Neural cell (in vitro differentiated cells): ENCODE results near the gene CCDC112.

Experiments used
- EP300 ChIP-seq: fragments of 450-650 bp; conservative IDR thresholded peaks from 2 replicates; pipeline ENCODE4 v1.6.1; 2014; ENCODE audit warnings: antibody characterized with exemption, mild to moderate bottlenecking, moderate library complexity; ENCODE audit not compliant: poor library complexity, severe bottlenecking
- EZH2 ChIP-seq: fragments of 200-600, 300-800 bp; shearing (Covaris generic), sonication (generic); IDR thresholded peaks from 2 replicates; pipeline ENCODE4 v1.6.1; 2014; ENCODE audit warnings: antibody characterized with exemption, low read length, borderline replicate concordance, mild to moderate bottlenecking; ENCODE audit not compliant: insufficient read depth, poor library complexity, severe bottlenecking
- RAD21 ChIP-seq: fragments of 450-650 bp; conservative IDR thresholded peaks from 2 replicates; pipeline ENCODE4 v1.6.1; 2014; ENCODE audit warnings: antibody characterized with exemption, mild to moderate bottlenecking, moderate library complexity
- TAF1 ChIP-seq: IDR thresholded peaks from 2 replicates; pipeline ENCODE4 v1.6.1; 2012; ENCODE audit warnings: low read depth
- TF ChIP-seq, protein P1 (sequence below): fragments of 450-650 bp; IDR thresholded peaks from 2 replicates; pipeline ENCODE4 v1.5.1; 2014; ENCODE audit warnings: antibody characterized with exemption, mild to moderate bottlenecking, moderate library complexity; ENCODE audit not compliant: poor library complexity, severe bottlenecking
- TF ChIP-seq, protein P2 (sequence below): IDR thresholded peaks from 2 replicates; pipeline ENCODE4 v1.6.1; 2012; ENCODE audit warnings: borderline replicate concordance

DNA sequence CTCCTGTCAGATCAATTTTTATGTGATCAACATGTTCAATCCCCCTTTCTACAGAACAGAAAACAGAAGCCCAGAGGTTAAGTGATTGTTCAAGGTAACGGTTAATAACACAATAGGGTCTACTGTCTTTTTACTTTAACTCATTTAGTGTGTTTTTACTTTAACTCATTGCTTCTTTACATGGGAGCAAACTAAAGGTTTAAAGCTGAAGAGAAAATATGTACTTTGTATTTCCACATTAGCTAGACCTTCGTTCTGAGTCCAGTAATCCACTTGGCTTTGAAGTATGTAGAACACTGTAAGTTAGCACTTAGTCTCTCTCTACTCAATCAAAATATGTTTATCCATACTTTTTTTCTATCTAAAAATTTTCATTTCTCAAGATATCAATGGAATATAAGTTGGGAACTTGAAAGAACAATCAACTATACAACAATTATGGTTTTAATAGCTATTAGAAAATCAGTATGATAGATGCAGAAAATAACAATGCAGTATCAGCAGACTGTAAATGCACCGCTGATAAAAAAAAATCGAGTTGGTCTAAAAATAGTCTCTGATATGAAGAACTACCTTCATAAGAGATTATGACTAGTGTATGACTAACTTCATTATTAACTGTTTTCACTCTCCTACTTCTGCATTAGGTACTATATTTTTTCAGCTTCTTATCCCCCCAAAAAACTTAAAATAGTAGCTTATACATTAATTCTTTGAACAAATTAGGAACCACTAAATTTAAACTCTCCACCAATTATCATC lies 54.4 kb downstream of the CCDC112 start:
- TF ChIP-seq, protein P1, sequence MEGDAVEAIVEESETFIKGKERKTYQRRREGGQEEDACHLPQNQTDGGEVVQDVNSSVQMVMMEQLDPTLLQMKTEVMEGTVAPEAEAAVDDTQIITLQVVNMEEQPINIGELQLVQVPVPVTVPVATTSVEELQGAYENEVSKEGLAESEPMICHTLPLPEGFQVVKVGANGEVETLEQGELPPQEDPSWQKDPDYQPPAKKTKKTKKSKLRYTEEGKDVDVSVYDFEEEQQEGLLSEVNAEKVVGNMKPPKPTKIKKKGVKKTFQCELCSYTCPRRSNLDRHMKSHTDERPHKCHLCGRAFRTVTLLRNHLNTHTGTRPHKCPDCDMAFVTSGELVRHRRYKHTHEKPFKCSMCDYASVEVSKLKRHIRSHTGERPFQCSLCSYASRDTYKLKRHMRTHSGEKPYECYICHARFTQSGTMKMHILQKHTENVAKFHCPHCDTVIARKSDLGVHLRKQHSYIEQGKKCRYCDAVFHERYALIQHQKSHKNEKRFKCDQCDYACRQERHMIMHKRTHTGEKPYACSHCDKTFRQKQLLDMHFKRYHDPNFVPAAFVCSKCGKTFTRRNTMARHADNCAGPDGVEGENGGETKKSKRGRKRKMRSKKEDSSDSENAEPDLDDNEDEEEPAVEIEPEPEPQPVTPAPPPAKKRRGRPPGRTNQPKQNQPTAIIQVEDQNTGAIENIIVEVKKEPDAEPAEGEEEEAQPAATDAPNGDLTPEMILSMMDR: no peak
- TF ChIP-seq, protein P2, sequence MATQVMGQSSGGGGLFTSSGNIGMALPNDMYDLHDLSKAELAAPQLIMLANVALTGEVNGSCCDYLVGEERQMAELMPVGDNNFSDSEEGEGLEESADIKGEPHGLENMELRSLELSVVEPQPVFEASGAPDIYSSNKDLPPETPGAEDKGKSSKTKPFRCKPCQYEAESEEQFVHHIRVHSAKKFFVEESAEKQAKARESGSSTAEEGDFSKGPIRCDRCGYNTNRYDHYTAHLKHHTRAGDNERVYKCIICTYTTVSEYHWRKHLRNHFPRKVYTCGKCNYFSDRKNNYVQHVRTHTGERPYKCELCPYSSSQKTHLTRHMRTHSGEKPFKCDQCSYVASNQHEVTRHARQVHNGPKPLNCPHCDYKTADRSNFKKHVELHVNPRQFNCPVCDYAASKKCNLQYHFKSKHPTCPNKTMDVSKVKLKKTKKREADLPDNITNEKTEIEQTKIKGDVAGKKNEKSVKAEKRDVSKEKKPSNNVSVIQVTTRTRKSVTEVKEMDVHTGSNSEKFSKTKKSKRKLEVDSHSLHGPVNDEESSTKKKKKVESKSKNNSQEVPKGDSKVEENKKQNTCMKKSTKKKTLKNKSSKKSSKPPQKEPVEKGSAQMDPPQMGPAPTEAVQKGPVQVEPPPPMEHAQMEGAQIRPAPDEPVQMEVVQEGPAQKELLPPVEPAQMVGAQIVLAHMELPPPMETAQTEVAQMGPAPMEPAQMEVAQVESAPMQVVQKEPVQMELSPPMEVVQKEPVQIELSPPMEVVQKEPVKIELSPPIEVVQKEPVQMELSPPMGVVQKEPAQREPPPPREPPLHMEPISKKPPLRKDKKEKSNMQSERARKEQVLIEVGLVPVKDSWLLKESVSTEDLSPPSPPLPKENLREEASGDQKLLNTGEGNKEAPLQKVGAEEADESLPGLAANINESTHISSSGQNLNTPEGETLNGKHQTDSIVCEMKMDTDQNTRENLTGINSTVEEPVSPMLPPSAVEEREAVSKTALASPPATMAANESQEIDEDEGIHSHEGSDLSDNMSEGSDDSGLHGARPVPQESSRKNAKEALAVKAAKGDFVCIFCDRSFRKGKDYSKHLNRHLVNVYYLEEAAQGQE: no peak
- TF ChIP-seq EP300: no peak
- TF ChIP-seq EZH2: no peak
- no peak for TF ChIP-seq RAD21
- no peak for TF ChIP-seq TAF1
